Activated CD8-positive, alpha-beta memory T cell treated with anti-CD3 and anti-CD28 coated beads, Interleukin-2, amount 50 U/mL, for 24 hours (primary cell): ENCODE results near the gene JTB.

Experiments used
- DNase-seq: peaks from one replicate; pipeline ENCODE4 v3.0.0-alpha.2; 2020; ENCODE audit errors: extremely low read depth

JTB gene

DNA sequence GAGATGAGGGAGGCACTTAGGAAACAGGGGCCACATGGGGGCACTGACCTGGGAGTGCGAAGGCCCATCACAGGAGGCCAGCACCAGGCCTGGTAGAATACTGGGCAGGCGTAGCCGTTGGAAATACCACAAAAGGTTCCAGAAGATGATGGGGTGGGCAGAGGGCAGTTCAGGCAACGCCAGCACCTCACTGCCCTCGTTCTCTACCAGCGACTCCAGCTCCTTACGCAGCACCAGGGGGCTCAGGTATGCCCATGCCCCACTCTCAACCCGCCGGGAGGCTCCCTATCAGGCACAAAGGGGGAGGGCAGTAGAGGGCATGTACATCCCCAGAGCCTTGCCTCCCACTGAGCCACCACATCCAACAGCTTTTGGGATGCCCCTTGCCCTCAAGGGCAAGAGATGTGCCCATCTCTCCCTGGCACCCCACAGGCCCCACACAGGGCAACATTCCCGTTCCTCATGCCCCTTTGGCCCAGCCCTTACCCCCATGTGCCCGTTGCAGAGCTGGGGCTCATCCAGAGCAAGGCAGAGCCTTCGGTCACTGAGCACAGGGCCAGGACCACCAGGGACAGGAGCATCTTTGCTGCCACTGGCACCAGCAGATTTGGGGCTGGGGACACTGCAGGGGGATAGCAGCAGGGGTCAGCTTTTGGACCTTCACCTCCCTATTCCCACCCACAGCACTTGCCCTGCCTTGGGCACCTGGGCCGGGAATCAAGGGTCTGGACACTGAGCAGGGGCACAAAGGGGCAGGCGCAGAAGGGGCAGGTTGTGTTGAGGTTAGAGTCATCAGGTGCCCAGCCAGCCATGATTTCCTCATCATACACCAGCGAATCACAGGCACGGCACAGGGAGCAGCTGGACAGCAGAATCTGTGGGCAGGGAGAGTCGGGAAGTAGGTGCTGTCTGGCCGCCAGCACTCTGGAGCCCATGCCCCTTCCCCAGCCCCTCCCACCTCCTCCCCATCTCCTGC, 45.0 kb downstream of the JTB start:
- DNase-seq, result no peak

DNA sequence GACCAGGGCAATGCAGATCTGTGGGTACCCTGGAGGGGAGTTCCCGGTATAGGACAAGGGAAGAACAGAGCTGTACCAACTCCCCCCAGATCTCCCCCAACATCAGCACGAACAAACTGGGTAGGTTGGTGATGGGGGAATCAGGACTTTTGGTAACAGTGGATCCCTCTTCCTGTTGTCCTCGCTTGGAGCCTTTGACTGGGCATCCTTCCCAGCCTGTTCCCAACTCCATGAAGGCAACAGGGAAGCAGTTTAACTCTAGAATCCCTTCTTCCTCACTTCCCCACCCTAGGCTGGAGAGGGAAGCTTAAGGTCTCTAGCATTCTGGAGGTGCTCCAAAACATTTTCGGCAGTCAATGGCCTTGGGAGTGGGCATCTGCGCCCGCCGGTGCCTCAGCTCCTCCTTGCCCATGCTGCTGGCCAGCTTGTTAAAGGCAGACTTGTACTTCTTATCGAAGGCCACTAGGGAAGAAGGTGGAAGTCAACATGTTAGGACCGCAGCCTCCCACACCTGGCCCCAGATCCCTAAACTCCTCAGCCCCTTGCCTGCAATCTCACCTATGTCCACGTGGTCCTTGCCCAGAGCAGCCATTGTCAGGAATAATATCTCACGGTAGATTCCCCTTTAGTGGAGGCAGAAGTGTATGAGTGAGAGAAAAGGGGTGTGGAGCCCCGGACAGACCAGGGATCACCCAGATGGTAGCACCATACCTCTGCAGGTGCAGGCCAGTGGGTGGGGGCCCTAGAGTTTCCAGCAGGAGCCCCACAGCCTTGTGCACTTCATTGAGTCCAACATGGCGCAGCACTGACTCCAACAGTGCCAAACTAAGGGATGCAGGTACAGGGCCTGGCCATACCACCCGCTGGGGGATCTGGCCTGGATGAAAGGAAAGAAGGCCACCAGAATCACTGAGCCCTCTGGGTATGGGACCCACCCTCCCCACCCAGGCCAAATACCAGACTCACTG, 47.2 kb downstream of the JTB start:
- DNase-seq, result no peak

DNA sequence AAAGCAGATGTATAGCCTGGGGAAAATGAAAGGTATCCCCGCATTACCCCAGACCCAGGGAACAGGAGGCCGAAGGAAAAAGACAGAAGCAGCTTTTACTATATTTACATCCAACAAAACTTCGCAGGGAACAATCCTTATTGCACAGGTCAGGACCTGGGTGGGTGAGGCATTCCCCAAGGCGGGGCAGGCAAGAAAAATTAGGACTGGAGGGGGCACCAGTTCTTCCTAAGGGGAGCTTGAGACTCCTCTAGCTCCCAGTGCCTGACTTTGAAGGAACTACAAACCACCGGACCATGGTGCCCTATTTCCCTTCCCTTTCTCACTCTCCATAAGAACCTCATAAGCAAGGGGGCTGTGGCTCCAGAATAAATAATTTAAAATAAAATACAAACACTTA, 48.0 kb downstream of the JTB start:
- DNase-seq, result no peak

GRCh38 chr1:153928791-153929341, 48.6 kb downstream of the JTB start:
- no peak for DNase-seq

DNA sequence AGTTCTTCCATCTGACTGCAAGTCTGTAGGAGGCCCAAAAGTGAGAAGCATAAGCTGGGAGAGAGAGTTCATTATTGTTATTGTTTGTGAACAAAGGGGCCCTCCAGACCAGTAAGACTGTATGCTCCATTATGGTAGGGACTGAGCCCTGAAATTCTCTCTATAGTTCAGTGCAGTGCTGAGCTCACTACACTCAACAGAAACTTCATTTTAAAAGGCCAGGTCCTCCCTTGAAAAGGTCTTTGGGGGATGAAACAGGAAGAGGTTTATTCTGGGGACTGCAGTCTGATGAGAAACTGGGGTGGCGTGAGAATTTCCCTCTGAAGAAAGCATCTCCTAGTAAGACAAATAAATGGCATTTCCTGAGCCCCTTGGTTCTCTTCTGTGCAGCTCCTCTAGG, 49.2 kb downstream of the JTB start:
- no peak for DNase-seq

DNA sequence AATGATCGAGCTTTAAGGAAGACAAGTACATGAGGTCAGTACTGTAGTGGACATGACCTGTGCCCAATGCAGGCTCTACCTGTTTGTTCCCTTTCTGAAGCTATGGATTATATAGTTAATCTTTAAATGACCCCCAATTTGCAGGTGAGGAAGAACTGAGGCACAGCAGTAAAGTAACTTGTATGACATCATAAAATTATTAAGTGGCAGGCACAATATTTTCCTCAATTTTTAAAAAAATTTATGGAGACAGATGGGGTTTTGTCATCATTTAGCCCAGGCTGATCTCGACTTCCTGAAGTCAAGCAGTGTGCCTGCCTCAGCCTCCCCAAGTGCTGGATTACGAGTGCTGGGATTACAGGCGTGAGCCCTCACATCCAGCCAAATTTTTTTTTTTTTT, 51.1 kb downstream of the JTB start:
- DNase-seq, result no peak
